ENCODE data around the gene SULT6B1.

SULT6B1 gene

GRCh38 chr2:37146062-37146461 lies 42.4 kb downstream of the SULT6B1 start:
- no peak for DNase-seq

DNA sequence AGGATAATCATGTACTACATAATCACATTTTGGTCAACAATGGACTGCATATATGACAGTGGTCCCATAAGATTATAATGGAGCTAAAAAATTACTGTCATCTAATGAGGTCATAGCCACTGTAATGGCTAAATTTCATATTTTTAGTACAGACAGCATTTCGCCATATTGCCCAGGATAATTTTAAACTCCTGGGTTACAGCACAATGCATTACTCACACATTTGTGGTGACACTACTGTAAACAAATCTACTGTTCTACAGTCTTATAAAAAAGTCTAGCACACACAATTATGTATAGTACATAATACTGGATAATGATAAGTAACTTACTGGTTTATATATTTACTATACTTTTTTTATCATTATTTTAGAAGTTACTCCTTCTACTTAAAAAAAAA lies 44.5 kb downstream of the SULT6B1 start:
- no peak for DNase-seq

DNA sequence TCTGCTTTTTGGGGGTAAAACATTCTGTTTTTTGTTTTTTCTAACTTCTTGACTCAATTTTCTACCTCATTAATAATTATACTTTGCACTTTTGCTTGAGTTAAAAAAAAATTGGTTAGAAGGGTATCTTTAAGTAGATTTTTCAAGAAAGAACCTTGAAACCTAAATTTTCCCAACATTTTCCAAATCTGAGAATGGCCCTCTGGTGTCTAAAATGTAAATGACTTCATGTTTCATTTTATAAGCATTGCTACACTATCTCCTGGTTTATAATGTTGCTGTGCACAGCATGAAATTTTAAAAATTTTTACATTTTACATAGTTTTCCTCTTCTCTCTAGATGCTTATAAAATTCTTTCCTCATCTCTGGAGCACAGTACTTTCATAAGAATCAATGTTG lies 45.9 kb downstream of the SULT6B1 start:
- DNase-seq = no peak

GRCh38 chr2:37132914-37133313 lies 55.6 kb downstream of the SULT6B1 start:
- no peak for DNase-seq

DNA sequence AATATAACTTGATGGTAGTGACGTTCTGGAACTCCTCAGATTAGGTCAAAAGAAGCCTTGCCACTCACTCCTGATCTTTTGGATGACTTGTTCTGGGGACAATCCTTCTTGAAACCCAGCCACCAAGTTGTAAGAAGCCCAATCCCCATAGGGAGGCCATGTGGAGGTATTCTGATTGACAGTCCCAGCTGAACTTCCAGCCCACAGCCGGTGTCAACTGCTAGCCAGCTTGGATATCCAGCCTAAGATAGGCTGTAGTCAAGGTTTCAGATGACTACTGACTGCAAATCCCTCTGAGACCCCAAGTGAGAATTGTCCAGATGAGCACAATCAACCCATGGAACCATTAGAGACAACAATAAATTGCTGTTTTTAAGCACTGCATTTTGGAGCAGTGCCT lies 63.1 kb downstream of the SULT6B1 start:
- no peak for DNase-seq

- no peak for DNase-seq
These were observed 69.3 kb downstream of the SULT6B1 start for GRCh38 chr2:37119157-37119556.
